Parathyroid adenoma (tissue), 2 donors: ENCODE measurements around the gene TAF4.

Experiments used
- H2AFZ ChIP-seq: fragments of 300-600 bp; sonication (generic); one replicate; pipeline ENCODE4 v1.7.0; 2017; ENCODE audit warnings: antibody characterized with exemption, mild to moderate bottlenecking
- H3K27ac ChIP-seq: fragments of 300-600 bp; sonication (generic); one replicate; pipeline ENCODE4 v1.7.0; 2017
- H3K27me3 ChIP-seq: fragments of 300-600 bp; sonication (generic); one replicate; pipeline ENCODE4 v1.7.0; 2017; ENCODE audit warnings: low read length; ENCODE audit not compliant: control insufficient read depth, insufficient read depth
- H3K36me3 ChIP-seq: fragments of 300-600 bp; sonication (generic); one replicate; pipeline ENCODE4 v1.7.0; 2017; ENCODE audit warnings: low read length; ENCODE audit not compliant: control insufficient read depth, insufficient read depth
- H3K4me1 ChIP-seq: fragments of 300-600 bp; sonication (generic); one replicate; pipeline ENCODE4 v1.7.0; 2017; ENCODE audit warnings: control low read depth
- H3K4me2 ChIP-seq: fragments of 300-600 bp; sonication (generic); one replicate; pipeline ENCODE4 v1.7.0; 2017; ENCODE audit warnings: low read length
- H3K4me3 ChIP-seq: fragments of 300-600 bp; sonication (generic); one replicate; pipeline ENCODE4 v1.7.0; 2017; ENCODE audit warnings: low read depth, low read length
- H3K79me2 ChIP-seq: fragments of 300-600 bp; sonication (generic); one replicate; pipeline ENCODE4 v1.7.0; 2017; ENCODE audit warnings: control low read depth
- H3K9ac ChIP-seq: fragments of 300-600 bp; sonication (generic); one replicate; pipeline ENCODE4 v1.7.0; 2017; ENCODE audit warnings: mild to moderate bottlenecking
- H3K9me3 ChIP-seq: fragments of 300-600 bp; sonication (generic); one replicate; pipeline ENCODE4 v1.7.0; 2017; ENCODE audit warnings: low read length; ENCODE audit not compliant: control insufficient read depth
- TF ChIP-seq, protein P1 (sequence below): fragments of 300-600 bp; sonication (generic); IDR thresholded peaks from one replicate; pipeline ENCODE4 v1.7.0; 2017; ENCODE audit warnings: antibody characterized with exemption, mild to moderate bottlenecking
- donor health status: primary hyperparathyroidism.

Gene TAF4

DNA sequence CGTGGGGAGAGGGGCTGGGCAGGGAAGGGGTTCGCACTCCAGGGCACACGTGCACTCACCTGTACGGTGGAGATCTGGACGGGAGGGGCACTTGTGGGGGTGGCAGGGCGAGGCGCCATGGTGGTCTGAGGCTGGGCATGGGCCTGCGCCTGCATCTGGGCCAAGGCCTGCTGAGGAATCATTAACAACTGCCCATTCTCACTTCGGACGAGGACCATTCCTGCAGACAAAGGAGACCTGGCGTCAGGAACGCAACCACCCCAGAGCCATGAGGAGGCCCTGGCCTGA is 51.2 kb downstream of the TAF4 start:
- no peak overlapping the region for H3K4me2 ChIP-seq
- H3K27me3 ChIP-seq = no peaks in the 10 kb centered on the region
- peaks cover 15% of the 10 kb centered on the region for H3K79me2 ChIP-seq
- H3K4me1 ChIP-seq = no peaks in the 10 kb centered on the region
- no peak overlapping the region for H3K4me3 ChIP-seq
- H2AFZ ChIP-seq = no peak overlapping the region
- no peaks in the 10 kb centered on the region for H3K36me3 ChIP-seq
- no peak overlapping the region for H3K27ac ChIP-seq
- H3K9ac ChIP-seq = no peak overlapping the region
- H3K9me3 ChIP-seq = no peaks in the 10 kb centered on the region
- TF ChIP-seq, protein P1, sequence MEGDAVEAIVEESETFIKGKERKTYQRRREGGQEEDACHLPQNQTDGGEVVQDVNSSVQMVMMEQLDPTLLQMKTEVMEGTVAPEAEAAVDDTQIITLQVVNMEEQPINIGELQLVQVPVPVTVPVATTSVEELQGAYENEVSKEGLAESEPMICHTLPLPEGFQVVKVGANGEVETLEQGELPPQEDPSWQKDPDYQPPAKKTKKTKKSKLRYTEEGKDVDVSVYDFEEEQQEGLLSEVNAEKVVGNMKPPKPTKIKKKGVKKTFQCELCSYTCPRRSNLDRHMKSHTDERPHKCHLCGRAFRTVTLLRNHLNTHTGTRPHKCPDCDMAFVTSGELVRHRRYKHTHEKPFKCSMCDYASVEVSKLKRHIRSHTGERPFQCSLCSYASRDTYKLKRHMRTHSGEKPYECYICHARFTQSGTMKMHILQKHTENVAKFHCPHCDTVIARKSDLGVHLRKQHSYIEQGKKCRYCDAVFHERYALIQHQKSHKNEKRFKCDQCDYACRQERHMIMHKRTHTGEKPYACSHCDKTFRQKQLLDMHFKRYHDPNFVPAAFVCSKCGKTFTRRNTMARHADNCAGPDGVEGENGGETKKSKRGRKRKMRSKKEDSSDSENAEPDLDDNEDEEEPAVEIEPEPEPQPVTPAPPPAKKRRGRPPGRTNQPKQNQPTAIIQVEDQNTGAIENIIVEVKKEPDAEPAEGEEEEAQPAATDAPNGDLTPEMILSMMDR = no peak

DNA sequence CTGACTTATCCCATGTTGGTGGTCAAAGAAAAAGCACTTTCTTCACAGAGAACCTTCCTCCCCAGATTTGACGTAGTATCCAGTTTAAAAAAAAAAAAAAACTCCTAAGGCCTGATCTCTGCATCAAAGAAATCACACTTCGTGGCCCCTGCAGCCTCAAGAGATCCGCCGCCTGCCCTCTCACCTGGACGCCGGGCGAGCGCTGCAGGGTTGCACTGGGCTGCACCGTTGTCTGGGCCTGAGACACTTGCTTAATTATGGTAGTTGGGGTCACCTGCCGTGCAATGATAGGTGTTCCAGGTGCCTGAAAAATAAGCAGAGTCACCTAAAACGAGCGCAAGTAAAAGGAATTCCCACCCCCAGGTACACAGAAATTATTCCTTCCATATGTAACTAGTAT is 53.0 kb downstream of the TAF4 start:
- no peaks in the 10 kb centered on the region for H3K9me3 ChIP-seq
- no peak overlapping the region for H3K4me2 ChIP-seq
- H3K36me3 ChIP-seq = no peaks in the 10 kb centered on the region
- no peak overlapping the region for H3K4me3 ChIP-seq
- TF ChIP-seq, protein P1 = no peak
- H3K9ac ChIP-seq = no peak overlapping the region
- no peaks in the 10 kb centered on the region for H3K27me3 ChIP-seq
- no peak overlapping the region for H3K27ac ChIP-seq
- H3K4me1 ChIP-seq = no peaks in the 10 kb centered on the region
- H2AFZ ChIP-seq = no peak overlapping the region
- H3K79me2 ChIP-seq = peaks cover 15% of the 10 kb centered on the region

DNA sequence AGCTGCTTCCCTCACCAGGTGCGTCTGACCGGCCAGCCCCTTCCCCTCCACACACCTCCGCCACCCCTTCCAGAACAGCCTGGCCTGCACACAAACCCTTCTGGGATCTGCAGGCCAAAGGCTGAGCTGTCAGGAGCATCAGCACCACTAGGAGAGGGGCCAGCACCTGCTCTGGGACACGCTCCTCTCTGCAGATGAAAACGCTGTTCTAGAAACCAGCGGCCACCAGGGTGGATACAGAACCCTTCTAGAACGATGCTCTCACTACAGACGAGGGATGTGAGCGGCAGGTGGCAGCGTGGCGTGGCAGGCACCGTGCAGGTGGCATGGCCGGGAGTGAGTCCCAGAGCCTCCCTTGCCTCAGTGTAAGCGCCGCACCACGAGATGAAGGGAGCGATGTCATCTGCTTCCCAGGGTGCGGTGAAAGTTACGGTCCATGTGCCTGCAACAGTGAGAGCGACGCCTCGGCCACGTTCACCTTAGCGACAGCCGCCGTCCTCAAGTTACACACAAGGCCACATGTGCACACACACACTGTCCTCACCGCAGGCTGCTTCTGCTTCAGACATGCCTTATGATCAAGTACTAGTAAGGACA is 53.6 kb downstream of the TAF4 start:
- H3K36me3 ChIP-seq = no peaks in the 10 kb centered on the region
- TF ChIP-seq, protein P1 = no peak
- H3K27ac ChIP-seq = no peak overlapping the region
- no peaks in the 10 kb centered on the region for H3K4me1 ChIP-seq
- no peak overlapping the region for H3K9ac ChIP-seq
- no peaks in the 10 kb centered on the region for H3K9me3 ChIP-seq
- H3K4me3 ChIP-seq = no peak overlapping the region
- H3K4me2 ChIP-seq = no peak overlapping the region
- H3K27me3 ChIP-seq = no peaks in the 10 kb centered on the region
- no peak overlapping the region for H2AFZ ChIP-seq
- peaks cover 15% of the 10 kb centered on the region for H3K79me2 ChIP-seq

DNA sequence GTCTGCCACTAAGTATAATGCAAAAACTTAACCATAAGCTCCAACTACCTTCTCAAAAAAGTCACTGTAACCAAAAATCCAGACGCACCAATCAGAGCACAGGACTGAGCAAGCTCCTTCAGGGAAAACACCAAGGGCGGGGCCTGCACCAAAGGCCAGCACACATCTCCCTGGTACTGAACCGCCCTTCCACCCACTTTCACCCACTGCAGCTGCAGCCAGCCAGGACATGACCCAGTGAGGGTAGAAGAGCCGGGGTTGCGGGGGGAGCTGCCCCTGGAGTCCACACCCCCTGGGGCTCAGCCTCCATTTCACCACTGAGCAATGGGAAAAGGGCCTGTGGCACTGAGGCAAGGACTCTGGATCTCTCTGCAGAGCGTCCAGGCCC is 54.3 kb downstream of the TAF4 start:
- Histone ChIP-seq H3K4me3 (no peak overlapping the region), H3K36me3 (no peaks in the 10 kb centered on the region), H2AFZ (no peak overlapping the region), H3K4me2 (no peak overlapping the region), H3K4me1 (no peaks in the 10 kb centered on the region), H3K27me3 (no peaks in the 10 kb centered on the region), H3K9me3 (no peaks in the 10 kb centered on the region), H3K79me2 (peaks cover 9% of the 10 kb centered on the region), H3K27ac (no peak overlapping the region), H3K9ac (no peak overlapping the region)
- TF ChIP-seq, protein P1 = no peak

DNA sequence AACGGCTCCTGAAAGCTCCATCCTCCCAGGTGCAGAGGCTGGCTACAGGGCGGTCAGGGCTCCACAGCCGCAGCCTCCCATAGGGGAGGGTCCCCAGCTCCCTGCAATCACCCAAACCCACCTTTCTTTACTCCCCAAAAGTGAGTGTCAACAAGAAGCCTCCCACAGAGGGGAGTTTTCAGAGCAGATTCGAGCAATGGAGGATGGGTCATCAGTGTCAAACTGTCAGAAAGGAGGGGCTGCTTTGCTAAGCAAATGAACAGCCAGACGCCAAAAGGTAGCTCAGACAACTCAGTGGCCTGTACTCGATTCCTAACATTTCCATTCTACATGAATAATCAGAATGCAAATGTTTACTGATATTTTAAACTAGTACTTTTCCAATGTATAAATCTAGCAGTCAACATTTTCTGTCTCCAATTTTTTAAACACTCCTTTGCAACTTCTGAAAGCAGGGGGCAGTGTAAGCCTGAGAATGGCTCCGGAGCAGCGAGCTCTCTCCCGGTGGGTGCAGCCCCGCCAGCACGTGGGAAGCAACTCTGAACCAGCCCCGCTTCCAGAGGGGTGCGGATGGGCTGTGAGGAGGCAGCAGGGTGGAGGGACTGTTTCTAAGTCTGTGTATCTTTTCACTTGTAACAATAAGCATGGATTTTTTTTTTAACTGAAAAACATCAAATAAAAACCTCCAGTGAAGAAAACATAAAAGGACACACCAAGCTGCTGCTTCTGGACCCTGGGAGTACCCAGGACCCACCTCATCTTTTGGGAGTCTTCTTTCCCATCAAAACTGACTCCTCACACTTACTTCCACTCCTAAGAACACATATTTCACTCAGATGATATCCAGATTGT is 54.9 kb downstream of the TAF4 start:
- Histone ChIP-seq H3K9ac (no peak overlapping the region), H3K79me2 (peaks cover 4% of the 10 kb centered on the region), H2AFZ (no peak overlapping the region), H3K9me3 (no peaks in the 10 kb centered on the region), H3K36me3 (no peaks in the 10 kb centered on the region), H3K4me2 (no peak overlapping the region), H3K4me1 (no peaks in the 10 kb centered on the region), H3K4me3 (no peak overlapping the region), H3K27me3 (no peaks in the 10 kb centered on the region), H3K27ac (no peak overlapping the region)
- TF ChIP-seq, protein P1 = peak; percentile 75
